H1 (cell line): Measurements from ENCODE around the gene GMEB1. TPM values are rescaled to one million over a fixed set of nuclear protein-coding genes. Genes with fewer than 3 reads are reported as not detected.

ENCODE experiments used
- CEBPB ChIP-seq: IDR thresholded peaks from 2 replicates; pipeline ENCODE4 v1.6.1; 2012; ENCODE audit warnings: low read depth, low read length
- CHD2 ChIP-seq: IDR thresholded peaks from 2 replicates; pipeline ENCODE4 v1.6.1; 2012; ENCODE audit warnings: low read length, improper control_type of control experiment
- MAFK ChIP-seq: IDR thresholded peaks from 2 replicates; pipeline ENCODE4 v1.6.1; 2012; ENCODE audit warnings: low read depth, mild to moderate bottlenecking, improper control_type of control experiment, low read length
- SAP30 ChIP-seq: fragments of 300-600 bp; sonication (generic); IDR thresholded peaks from 2 replicates; pipeline ENCODE4 v1.7.1; 2012; ENCODE audit warnings: low read length, moderate library complexity, mild to moderate bottlenecking, inconsistent platforms; ENCODE audit not compliant: insufficient read depth, insufficient replicate concordance
- SIX5 ChIP-seq: IDR thresholded peaks from 2 replicates; pipeline ENCODE4 v1.6.1; 2011; ENCODE audit warnings: mild to moderate bottlenecking, low read depth, low read length
- SP4 ChIP-seq: IDR thresholded peaks from 2 replicates; pipeline ENCODE4 v1.6.1; 2012; ENCODE audit warnings: low read length, inconsistent platforms
- TAF1 ChIP-seq: IDR thresholded peaks from 2 replicates; pipeline ENCODE4 v1.6.1; 2011; ENCODE audit warnings: mild to moderate bottlenecking, low read depth, low read length
- TBP ChIP-seq: IDR thresholded peaks from 2 replicates; pipeline ENCODE4 v1.6.1; 2011; ENCODE audit warnings: low read depth, low read length, improper control_type of control experiment
- polyA plus RNA-seq, 7 experiments: library from polyadenylated mRNA; depleted of rRNA in 3 of 7; stranded (reverse) in 5 of 7; unstranded in 2 of 7; fragments of >200 nt in 5 of 7; fragments of 200-250 nt in 2 of 7; gene quantifications; 1 replicate in 5 of 7; 2 replicates in 1 of 7; 4 replicates in 1 of 7; pipeline versions ENCODE4 v1.2.1 to v1.2.3, GENCODE V29; 2011 to 2013; ENCODE audit warnings: missing spikeins in 2 of 7, mixed read lengths in 2 of 7
- total RNA-seq: library from RNA; stranded (reverse); fragmentation: NEBNext Ultra II Directional; extraction: Animal tissue kit (Norgen Biotek cat#: 25700); gene quantifications from 2 replicates; pipeline ENCODE4 v1.2.1, GENCODE V29; 2021

GMEB1 gene
- total and polyA plus RNA-seq, 2 of the 8 experiments (the other 6 are each of a cell fraction or from before 2014, with no cell fraction given) = 13.3 to 26.2 TPM

DNA sequence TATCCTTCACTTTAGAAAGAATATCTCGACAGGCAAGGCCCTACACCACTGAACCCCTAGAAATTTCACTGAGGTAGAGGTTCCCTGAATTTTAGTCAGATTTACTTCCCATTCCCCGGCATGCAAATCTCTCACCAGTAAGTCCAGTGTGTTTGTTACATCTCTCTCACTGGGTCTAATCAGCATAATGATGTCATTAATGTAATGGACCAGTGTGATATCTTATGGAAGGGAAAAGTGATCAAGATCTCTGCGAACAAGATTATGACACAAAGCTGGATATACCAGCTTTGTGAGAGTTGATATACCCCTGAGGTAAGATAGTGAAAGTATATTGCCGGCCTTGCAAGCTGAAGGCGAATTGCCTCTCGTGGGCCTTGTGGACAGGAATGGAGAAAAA, 12.2 kb upstream of the GMEB1 start (continued):
- TF ChIP-seq TBP (no peak), TAF1 (no peak), CHD2 (no peak), SAP30 (no peak), SP4 (no peak), MAFK (no peak), SIX5 (no peak), CEBPB (no peak)
